Right ventricle myocardium inferior (tissue), 1 donor: ENCODE results near the gene REN. TPM values are rescaled to one million over a fixed set of nuclear protein-coding genes. Genes with fewer than 3 reads are reported as not detected.

Experiments used
- ATAC-seq: fragments of 200-7000 bp; cut with Tn5 transposase; one replicate; pipeline ENCODE4 v1.9.1; 2020; ENCODE audit warnings: mild to moderate bottlenecking, moderate library complexity
- DNase-seq: peaks from one replicate; pipeline ENCODE4 v3.0.0; 2021; ENCODE audit errors: missing footprints
- intact Hi-C: fragments of 100-400 bp; cut with DNase I; formaldehyde crosslinking; loops from one replicate; pipeline ENCODE4 v1.11.0; 2022
- total RNA-seq: library from RNA; stranded (reverse); fragmentation: NEBNext Ultra II Directional; extraction: Animal tissue kit (Norgen Biotek cat#: 25700); gene quantifications from one replicate; pipeline ENCODE4 v1.2.1, GENCODE V29; 2021
- donor health status: DM: no; HTN: yes; CAD: no; lungs with severe emphysema.

REN gene
- total RNA-seq, 1 donor from 2014 or later: not detected

DNA sequence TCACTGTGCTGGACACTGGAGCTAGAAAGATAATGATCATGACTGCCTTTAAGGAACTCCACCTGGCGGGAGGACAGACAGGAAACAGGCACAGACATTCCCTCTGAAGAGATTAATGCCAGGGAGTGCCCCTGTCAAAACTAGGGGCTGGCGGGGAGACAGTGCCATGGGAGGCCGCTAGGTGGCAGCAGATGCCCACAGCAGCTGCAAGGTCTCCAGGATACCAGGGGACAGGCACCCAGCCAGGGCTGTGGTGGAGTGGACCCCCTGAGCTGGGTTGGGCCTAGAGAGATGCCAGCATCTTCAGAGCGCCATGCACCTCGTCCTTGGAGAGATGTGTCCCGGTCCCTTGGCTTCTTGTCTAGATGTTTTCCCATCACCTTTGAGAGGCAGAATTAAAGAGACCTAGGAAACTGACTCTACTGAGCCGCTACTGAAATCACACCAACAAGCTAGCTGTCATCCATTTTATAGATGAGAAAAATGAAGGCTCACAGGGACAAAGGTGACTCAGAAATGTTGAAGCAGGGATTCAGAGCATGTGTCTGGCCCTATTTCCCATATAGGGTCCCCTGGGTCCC lies 3.6 kb downstream of the REN start:
- ATAC-seq (peak; percentile 84), DNase-seq (peak; percentile 89)
- intact Hi-C loops: loop anchor here (1.0 to 2.0 kb wide), 3 partner anchors 45 to 236 kb away; no protein-coding TSS in a partner anchor

DNA sequence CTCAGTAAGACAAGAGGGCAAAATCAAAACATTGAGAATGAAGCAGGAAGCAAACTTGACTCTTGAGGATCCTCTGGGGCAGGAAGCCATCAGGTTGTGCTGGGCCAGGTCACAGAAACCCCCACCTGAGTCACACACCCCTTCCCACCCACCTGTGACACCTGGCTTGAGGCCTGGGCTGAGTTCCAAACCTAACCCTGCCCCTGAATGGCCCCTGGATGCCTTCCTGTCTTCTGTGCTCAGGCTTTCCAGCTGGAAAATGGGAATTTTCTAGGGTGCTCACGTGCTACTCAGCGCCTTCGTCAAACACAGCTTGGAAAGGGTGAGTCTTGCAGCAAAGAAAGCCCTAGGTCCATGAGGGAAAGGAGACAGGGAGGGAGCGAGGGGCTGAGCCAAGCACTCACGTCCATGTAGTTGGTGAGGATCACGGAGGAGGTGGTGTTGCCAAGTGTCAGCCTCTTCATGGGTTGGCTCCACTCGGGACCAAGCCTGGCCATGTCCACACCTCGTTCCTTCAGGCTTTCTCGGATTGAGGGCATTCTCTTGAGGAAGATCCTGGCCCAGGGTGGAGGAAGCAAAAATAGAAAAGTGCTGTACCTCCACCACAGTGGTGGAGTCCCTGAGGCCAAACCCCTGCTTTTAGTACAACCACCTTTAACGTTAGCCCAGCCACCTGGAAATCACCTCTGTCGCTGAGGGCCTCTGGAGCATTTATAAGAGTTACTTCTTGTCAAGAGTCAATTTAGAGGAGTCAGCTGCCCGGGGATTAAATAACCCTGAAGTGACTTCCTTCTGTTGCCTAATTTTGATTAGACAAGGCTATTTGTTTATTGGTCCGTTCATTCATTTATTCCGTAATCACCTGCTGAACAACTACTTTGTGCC lies 4.3 kb downstream of the REN start:
- intact Hi-C loops: loop anchor here (1.0 to 2.0 kb wide), 3 partner anchors 45 to 237 kb away; no protein-coding TSS in a partner anchor

DNA sequence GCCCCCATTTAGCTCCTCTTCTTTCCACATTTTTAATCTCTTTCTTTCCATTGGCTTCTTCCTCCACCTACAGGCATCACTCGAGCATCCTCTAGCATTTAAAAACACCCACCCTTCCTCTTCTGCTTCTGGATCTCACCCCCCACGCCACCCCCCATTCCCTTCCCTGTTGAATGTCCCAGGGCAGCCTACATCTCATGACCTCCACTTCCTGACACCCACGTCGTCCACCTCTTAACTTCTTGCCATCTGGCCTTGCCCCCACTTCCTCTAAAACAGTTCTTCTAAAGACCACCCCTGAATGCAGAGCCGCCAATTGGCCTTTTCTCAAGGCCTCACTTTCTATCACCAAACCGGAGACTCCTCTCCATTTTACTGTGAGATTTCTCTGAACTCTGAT lies 8.2 kb downstream of the REN start:
- intact Hi-C loops: no loop called here
- DNase-seq: no peak

More for the DNA sequence above, 4.3 kb downstream of the REN start:
- DNase-seq (peak; percentile 45), ATAC-seq (no peak)

DNA sequence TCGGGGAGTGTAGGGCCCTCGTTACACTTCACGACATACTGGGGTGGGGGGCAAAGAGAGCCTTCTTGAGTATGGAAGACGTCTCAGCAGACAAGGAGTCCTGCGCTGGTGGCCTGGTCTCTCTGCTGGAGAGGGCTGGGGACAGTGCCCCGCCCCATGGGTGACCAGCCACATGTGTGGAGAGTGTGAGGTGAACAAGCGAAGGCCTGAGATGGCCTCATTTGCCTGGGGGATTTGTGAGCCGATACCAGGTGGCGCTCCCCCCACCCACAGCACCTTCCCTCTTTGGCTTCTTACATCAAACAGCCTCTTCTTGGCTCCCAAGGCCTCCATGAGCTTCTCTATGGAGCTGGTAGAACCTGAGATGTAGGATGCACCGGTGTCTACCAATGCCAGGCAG lies 10.3 kb downstream of the REN start:
- DNase-seq (no peak), ATAC-seq (no peak)
- intact Hi-C loops: no loop called here

More for the DNA sequence above, 8.2 kb downstream of the REN start:
- no peak for ATAC-seq

DNA sequence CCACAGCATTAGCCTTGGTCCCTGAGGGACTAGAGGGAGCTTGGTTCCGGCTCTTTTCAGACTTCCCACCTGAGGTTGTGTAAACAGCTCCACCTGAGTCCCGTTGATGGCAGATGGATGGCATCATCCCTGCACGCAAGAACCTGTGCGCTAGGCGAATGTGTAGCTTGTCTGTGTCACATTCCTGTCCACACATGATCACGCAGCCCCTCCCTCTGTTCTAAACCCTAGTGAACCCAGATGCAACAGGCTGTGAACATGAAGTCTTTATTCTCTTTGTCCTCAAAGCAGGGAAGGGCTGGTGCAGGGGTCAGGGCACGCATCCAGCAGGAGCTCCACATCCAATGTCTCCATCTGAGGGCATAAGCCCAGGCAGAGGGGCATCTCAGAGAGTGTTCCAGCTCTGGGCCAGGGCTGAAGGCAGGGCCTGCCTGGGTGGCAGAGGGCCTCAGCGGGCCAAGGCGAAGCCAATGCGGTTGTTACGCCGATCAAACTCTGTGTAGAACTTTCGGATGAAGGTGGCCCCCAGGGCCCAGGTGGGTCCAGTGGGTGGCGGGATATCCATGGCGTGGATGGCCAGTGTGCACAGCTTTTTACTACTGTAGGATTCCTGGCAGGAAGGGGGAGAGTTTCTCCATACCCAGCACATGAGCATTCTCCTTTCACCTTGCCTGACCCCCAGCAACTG lies 11.4 kb downstream of the REN start:
- ATAC-seq: no peak
- intact Hi-C loops: no loop called here

DNA sequence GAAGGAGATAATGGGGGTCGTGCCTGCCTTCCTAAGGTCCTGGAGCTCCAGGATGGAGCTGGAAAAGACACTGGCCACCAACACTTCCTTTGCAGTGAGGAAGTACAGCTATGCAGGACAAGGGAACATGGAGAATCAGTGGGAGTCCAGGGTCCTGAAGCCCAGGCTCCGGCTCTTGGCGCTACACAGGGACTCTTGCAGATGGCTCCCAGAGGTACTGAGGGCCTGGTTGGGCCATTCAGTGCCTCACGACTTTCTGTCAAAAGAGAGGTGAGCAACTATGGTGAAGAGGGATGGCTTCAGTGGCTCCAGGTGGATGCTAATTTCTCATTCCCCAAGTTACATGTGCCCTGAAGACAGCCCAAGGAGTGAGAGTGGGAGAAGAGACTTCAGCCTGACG lies 12.5 kb downstream of the REN start:
- ATAC-seq: no peak
- intact Hi-C loops: no loop called here

More for the DNA sequence above, 11.4 kb downstream of the REN start:
- DNase-seq: peak; percentile 63

DNA sequence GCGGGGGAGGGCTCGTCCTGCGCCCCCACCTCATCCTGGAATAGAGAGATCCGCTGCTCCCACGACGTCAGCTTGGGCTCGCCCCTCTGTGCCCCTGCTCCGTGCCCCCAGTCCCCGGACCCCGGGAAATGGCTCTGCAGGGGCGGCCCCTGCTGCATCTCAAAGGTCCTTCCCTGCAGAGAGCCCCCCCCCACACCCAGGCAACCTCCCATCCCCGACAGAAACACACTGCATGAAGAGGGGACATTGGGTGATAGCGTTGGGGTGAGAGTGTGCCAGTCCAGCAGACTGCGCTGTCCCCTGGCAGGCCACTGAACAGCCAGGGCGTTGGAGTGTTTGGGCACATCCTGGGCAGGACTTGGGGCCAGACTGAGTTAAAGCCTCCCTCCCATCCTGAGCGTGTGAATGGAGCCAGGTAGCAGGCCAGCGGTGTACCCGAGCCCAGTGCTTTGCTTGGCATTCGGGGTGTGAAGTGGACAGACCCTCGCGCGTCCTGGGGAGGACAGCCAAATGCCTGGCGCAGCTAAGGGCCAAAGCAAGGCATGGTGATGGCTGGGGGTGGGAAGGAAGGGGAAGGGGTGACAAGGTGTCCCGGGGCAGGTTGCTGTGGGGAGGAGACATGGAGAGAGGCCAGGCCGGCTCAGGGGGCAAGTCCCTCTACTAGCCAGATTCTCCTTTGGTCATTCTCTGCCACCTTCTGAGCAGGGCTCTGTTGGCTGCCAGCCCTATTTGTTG lies 13.7 kb downstream of the REN start:
- intact Hi-C loops: no loop called here
- peak; percentile 68 for DNase-seq
- no peak for ATAC-seq

More for the DNA sequence above, 12.5 kb downstream of the REN start:
- peak; percentile 54 for DNase-seq

DNA sequence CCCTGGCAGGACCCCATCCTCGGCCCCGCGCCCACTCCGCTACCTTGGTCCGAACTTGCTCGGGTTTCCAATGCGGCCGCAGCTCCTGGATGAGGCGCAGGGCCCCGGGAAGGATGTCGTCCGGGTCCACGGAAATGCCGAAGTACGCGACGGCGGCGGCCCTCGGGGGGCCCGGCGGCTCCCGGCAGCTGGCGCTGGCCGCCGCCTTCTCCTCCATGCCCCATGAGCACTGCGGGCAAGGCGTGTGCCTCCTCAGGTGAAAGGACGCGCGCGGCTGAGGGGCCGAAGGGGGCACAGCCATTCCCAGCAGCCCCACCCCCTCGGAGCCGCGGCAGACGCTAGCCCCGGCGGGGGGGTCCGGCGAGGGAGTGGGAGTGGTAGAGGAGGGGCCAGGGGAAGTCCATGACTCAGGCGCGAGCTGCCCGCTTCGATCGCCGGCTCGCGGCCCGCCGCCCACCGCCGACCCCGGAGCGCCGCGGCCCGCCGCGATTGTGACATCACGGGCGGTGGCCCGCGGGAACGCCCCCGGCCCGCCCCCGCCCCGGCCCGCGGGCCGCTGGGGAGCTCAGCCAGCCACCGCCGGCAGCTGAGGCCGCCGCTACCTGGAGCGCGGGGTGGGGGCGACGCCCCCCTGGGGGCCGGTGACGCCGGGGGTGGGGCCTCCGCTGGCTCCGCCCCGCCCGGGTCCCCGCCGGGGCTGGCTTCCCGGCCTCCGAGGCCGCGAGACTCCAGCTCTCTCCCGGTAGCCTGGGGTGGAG lies 14.4 kb downstream of the REN start, which contains the start of gene ETNK2:
ETNK2 (minus strand) TSS at position 493 of the 758 bp plus-strand sequence; CDS start at position 301, 192 bp downstream.
- no peak for DNase-seq
- peak; percentile 38 for ATAC-seq
- intact Hi-C loops: no loop called here

DNA sequence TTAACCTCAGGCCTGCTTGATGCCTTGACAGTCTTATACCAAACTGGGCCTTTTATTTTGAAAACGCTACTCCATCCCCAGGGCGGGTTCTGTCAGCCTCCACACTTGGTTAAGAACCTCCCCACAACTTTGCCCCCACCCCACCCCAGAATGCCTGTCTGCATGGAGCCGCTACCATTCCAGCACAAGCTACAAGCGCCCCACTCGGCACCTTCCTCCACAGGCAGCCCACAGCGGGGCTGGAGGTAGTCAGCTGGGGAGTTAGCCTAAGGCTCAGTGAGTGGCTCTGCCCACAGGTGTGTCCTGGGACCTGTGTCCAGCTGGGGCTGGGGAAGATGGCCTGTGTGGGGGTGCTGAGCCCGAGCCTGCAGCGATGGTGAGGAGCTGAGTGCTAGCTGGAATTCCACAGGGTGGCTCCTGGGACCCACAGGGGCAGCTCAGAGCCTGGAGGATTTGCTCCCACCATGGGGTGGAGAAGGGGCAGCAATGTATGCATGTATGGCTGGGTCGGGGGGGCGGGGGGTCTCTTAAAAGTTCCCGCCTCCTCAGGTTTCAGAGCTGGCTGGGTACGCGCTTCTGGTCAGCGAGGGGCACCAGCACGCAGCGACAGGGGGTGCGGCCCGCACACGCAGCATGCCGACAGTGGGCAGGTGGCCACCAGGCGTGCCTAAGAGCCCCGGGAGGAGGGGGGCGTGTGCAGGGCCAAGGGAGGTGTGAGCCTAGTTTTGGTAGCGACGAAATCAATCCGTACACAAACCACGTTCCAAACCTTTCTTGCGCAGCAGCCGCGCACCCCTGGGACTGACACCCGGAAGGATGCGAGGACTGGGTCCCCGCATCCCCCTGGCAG lies 15.2 kb downstream of the REN start:
- intact Hi-C loops: no loop called here
- peak; percentile 43 for ATAC-seq
- DNase-seq: peak; percentile 58

DNA sequence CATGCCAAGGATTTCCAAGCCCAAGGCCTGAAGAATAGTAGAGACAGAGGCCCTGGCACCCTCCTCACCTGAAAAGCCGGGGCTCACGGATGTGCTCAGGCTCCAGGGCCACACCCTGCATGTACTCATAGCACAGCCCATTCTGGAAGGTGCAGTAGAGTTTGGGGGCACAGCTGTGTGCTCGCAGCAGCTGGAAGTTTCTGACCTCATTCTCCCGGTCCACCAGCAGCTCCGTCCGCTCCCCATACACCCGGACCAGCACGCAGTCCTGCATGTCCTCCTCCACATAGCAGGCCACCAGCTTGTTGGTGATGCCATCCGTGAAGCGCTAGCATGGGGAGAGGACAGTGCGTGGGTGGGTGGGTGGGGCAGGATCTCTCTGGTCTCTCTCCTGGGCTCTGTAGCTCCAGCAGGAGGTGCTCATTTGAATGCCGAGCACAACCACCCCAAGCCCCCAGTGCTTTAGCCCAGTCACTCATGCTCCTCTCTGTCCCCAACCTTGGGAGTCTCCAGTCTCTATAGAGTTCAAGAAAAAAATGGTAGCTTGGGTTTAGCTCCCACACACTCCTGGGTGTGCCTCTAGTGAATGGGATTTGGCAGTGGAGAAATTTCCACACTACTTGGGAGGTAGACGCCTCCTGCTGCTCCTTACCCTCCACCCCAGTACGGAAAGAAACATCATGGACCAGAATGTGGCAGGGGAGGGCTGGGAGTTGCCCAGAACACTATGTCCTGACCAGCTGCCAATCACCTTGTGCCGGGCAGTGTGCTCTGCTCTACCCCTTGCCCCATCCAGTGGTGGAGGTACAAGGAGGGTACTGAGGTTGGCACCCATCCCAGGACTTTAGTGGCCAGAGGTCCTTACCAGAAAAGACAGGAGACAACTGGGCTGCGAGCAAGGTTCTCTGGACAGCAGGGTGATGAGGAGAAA lies 16.2 kb downstream of the REN start:
- DNase-seq: peak; percentile 63
- intact Hi-C loops: no loop called here
- ATAC-seq: peak; percentile 38

DNA sequence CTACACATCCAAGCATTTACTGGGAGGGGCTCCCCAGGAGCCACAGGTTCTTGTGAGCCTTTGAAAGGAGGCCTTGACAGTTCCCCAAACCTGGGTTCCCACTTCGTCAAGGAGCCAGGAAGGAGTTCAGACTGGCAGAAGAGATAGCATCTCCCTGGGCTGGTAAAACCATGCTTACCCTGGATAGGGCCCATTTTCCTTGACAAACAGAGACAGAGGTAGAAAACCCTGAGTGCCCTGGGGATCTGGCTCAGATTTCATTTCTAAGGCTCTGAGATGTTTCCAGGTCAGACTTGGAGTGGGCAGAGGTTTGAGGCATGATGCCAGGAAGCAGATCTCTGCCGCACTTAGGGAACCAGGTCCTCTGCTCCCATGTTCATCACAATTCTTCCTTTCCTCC lies 17.0 kb downstream of the REN start:
- intact Hi-C loops: no loop called here
- ATAC-seq (no peak), DNase-seq (no peak)

DNA sequence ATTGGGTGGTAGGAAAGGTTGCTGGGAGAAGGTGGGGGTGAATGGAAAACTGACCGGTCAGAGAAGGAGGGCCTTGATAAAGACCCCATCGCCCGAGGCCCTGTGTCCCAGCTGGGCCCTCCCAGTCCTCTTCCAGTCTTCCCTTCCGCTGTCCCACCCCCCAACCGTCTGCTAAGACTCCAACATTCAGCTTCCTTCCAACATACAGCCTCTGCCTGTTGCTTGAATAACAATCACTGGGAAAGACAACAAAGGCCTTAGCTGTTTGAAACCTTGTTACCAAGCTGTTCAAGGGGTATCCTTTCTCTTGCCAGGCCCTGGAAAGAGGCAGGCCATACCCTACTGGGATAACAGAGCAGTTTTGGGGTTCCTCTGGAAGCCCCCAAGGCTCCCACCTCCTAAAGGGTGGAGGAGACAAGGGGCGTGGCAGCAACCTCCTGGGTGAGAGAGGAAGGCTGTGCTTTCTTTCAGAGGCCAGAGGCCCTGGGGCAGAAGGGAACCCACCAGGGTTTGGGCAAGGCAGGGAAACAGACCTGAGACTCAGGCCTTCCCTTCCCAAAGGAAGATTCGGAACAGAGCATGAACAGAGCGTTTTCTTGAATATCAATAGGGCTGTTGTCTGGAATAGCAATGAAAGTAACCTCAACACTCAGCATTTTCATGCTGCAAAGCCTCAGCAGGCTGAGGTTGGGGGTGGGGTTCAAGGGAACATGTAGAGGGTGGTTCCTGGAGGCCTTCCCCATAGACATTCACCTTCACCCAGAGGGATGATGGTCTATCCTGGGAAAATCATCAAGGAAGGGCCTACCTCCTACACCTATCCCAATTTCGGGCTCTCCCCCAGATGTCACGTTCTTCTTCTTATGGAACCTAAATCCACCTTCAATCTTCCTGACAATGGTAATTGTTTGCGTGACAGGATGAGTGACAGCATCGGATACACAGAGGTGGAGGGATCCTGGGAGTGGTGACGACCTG lies 18.4 kb downstream of the REN start:
- intact Hi-C loops: no loop called here
- no peak for ATAC-seq
- DNase-seq: peak; percentile 20

DNA sequence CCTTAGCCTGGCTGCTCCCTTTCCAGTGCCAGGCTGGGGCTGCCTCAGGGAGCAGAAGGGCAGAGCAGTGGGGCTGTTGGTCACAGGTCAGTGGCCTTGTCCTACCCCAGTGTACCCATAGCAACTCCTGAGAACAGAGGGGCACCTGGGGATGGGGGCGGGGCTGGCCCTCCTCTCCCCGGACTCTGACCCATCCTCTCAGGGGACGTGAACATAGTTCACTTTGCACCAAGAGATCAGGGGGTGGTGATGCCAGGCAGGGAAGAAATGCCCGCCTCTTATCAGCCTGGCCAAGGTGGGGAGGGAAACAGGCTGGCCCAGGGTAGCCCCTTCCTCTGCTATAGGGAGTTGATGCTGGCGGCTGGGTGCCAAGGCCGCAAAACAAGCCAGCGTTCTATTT lies 19.2 kb downstream of the REN start:
- no peak for ATAC-seq
- intact Hi-C loops: no loop called here

DNA sequence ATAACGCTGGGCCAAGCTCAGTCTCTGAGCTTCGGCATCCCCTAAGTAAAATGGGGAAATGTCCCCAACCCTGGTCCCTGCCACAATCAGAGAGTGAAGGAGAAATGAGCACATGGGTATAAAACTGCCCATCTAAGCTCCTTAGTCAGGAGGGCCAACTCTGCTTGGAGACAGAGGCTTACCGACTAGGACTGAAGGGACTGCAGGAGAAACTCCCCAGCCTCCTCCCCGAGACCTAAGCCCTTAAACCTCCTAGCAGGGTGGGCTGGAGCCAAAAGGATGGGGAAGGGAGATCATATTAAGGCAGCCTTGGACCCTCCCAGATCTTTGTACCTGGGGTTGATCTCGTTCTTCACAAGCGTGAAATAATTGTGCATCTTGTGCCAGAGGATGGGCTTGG lies 19.8 kb downstream of the REN start:
- ATAC-seq (no peak), DNase-seq (peak; percentile 45)
- intact Hi-C loops: no loop called here

More for the DNA sequence above, 19.2 kb downstream of the REN start:
- peak; percentile 66 for DNase-seq

DNA sequence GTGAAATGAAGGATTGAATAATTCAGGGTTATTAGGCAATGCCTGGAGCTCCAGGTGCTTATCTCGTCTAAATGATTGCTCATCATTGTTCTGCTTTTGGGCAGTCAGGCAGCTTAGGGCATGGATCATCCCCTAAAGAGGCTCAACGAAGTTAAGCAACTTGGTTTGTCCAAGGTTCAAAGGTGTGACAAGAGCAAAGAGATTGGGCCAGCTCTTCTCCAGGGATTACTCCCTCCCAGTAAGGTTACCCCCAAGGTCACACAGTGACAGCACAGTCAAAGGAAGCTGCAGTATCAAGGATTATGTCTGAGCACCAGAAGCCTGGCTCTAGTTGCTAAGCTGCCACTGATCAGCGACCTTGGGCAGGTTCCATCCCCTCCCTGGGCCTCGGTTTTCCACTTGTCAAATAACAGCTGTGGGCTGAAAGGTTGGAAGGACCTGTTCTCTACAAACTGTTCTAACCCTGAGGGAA lies 21.1 kb downstream of the REN start:
- ATAC-seq (no peak), DNase-seq (no peak)
- intact Hi-C loops: no loop called here
